ENCODE measurements around the gene SH3TC1.

SH3TC1 gene

DNA sequence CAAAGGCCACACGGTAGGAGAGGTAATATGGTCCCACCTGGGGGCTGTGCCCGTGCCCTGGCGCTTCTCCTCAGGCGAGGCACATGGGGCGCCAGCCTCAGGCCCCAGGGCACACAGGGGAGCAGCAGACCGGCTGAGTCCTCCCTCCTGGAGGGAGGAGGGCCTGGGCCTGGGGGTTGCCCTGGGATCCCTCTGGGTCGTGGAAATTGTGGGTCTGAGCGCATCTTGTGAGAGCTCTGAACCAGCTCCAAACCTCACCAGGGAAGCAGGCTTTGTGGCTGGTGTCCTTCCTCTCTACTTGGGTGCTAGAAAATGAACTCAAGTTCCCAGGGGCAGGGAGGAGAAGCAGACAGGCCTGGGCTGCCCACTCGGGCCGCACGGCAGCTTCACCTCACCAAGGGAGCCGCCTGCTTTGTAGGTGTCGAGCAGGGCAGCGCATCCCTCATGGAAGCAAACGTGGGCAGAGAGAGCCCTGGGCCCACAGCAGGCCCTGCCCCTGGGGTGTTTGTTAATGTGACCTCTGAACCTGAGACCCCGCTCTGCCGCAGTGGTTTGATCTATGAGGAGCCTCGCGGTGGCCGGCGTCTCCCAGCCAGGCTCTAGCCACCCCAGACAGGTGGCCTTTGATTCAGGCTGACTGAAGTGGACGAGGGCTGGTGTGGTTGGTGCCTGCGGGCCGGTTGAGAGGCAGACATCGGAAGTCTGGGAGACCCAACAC, 81.2 kb downstream of the SH3TC1 start:
- Mint-ChIP-seq H3K27ac (no peak overlapping the region), H3K27me3 (no peaks in the 10 kb centered on the region), H3K4me3 (no peak overlapping the region), H3K4me1 (peaks cover 3% of the 10 kb centered on the region), H3K9me3 (no peaks in the 10 kb centered on the region), H3K36me3 (no peaks in the 10 kb centered on the region)

GRCh38 chr4:8280876-8281440, 81.9 kb downstream of the SH3TC1 start:
- Mint-ChIP-seq H3K27ac (no peak overlapping the region), H3K36me3 (no peaks in the 10 kb centered on the region), H3K4me3 (no peak overlapping the region), H3K27me3 (no peaks in the 10 kb centered on the region), H3K9me3 (no peaks in the 10 kb centered on the region), H3K4me1 (peaks cover 3% of the 10 kb centered on the region)

DNA sequence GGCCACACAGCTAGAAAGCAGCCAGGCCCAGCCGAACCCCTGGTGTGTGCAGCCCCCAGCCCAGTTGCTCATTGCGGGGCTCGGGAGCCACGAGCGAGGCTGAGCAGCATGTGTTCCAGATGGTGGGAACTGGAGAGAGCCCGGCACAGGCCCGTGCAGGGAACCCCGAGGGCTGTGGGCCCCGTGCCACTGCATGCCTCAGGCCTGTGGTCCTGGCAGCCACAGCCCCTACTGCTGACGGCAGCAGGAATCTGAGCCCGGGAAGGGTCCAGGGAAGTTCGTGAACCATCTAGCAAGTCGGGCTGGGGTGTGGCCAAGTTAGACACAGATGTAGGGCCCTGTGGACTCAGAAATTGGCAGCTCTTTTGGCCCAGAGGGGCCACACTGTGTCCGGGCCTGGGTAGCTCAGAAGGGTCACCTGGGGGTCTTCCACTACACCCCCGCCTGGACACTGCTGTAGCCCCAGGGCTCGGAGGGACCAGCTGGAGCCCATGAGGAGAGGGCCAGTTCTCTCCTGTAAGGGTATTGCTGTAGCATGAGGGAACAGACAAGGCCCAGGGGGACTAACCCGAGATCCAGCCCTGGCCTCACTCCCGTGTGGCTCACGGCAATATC, 82.5 kb downstream of the SH3TC1 start:
- H3K27ac Mint-ChIP-seq = no peak overlapping the region
- H3K4me1 Mint-ChIP-seq = peaks cover 3% of the 10 kb centered on the region
- H3K27me3 Mint-ChIP-seq = no peaks in the 10 kb centered on the region

DNA sequence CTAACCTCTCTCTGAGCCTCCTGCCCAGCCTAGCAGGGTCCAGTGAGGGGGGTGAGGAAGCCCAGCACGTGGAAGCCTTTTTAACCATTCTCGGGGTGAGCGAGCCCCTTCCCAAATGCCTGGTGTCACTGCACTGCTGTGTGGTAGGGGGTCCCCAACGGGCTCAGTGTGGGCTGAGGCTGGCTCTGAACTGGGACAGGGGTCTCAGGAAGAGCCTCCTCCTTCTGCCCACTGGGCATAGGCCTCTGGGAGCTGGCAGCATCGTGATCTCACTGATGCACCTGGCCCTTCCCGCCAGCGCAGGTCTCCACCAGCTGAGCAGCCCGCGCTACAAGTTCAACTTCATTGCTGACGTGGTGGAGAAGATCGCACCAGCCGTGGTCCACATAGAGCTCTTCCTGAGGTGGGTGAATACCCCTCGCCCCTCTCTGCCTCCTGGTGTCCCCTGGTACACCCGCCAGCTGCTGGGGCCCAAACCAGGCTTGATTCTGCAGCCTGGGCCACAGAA, 83.1 kb downstream of the SH3TC1 start:
- Mint-ChIP-seq H3K4me1 (peaks cover 3% of the 10 kb centered on the region), H3K9me3 (no peaks in the 10 kb centered on the region), H3K27ac (no peak overlapping the region), H3K27me3 (no peaks in the 10 kb centered on the region), H3K4me3 (no peak overlapping the region), H3K36me3 (no peaks in the 10 kb centered on the region)

More for the DNA sequence above, 82.5 kb downstream of the SH3TC1 start:
- no peaks in the 10 kb centered on the region for H3K36me3 Mint-ChIP-seq
- H3K9me3 Mint-ChIP-seq = no peaks in the 10 kb centered on the region
- H3K4me3 Mint-ChIP-seq = no peak overlapping the region

GRCh38 chr4:8282742-8283141, 83.7 kb downstream of the SH3TC1 start:
- Mint-ChIP-seq H3K27ac (no peak overlapping the region), H3K4me1 (peaks cover 3% of the 10 kb centered on the region), H3K27me3 (no peaks in the 10 kb centered on the region), H3K9me3 (no peaks in the 10 kb centered on the region), H3K4me3 (no peak overlapping the region), H3K36me3 (no peaks in the 10 kb centered on the region)

GRCh38 chr4:8283161-8283560, 84.1 kb downstream of the SH3TC1 start:
- Mint-ChIP-seq H3K27me3 (no peaks in the 10 kb centered on the region), H3K4me3 (no peak overlapping the region), H3K36me3 (no peaks in the 10 kb centered on the region), H3K9me3 (no peaks in the 10 kb centered on the region), H3K27ac (no peak overlapping the region), H3K4me1 (peaks cover 3% of the 10 kb centered on the region)

DNA sequence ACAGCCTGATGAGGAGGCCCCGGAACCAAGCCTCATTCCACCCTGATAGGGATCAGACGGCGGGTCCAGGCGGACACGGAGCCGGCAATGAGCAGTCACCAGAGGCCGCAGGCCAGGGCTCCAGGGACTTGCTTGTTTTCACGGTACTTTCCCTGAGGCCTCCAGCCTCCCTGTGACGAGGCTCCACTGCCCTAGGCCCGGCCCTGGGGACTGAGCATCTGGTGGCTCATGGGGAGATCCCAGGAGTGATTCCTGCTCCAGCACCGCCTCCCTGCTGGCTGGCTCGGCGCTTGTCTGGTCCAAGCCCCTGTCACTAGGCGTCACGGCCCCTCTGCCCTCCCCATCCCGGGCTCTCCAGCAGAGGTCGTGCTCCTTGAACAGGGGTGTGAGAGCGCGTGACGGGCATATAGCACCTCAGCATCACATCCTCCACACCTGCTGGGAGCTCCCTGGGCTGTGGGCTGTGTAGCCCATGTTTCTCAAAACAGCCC, 84.6 kb downstream of the SH3TC1 start:
- H3K27me3 Mint-ChIP-seq = no peaks in the 10 kb centered on the region
- no peaks in the 10 kb centered on the region for H3K9me3 Mint-ChIP-seq
- H3K27ac Mint-ChIP-seq = no peak overlapping the region
- H3K36me3 Mint-ChIP-seq = no peaks in the 10 kb centered on the region
- no peak overlapping the region for H3K4me3 Mint-ChIP-seq
- peaks cover 3% of the 10 kb centered on the region for H3K4me1 Mint-ChIP-seq

DNA sequence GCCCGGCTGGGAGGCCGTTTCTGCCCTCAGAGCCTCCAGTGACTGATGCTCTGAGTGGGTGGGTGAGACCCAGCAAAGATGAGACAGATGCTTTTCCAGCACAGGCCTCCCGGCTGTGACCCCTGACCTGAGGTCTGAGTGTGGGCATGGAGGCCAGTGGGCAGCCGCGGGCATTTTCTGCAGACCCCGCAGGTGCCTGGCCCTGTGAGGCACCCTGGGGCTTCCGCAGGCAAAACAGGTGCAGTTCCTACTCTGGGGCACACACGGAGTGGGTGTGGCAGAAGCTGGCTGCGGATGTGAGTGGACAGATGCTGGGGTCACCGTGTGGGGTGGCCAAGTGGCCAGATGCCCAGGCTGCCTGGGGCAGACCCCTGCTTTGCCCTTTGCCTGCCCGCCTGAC, 85.3 kb downstream of the SH3TC1 start:
- H3K27me3 Mint-ChIP-seq = no peaks in the 10 kb centered on the region
- H3K4me3 Mint-ChIP-seq = no peak overlapping the region
- no peaks in the 10 kb centered on the region for H3K36me3 Mint-ChIP-seq
- no peaks in the 10 kb centered on the region for H3K4me1 Mint-ChIP-seq
- no peaks in the 10 kb centered on the region for H3K9me3 Mint-ChIP-seq
- H3K27ac Mint-ChIP-seq = no peak overlapping the region

DNA sequence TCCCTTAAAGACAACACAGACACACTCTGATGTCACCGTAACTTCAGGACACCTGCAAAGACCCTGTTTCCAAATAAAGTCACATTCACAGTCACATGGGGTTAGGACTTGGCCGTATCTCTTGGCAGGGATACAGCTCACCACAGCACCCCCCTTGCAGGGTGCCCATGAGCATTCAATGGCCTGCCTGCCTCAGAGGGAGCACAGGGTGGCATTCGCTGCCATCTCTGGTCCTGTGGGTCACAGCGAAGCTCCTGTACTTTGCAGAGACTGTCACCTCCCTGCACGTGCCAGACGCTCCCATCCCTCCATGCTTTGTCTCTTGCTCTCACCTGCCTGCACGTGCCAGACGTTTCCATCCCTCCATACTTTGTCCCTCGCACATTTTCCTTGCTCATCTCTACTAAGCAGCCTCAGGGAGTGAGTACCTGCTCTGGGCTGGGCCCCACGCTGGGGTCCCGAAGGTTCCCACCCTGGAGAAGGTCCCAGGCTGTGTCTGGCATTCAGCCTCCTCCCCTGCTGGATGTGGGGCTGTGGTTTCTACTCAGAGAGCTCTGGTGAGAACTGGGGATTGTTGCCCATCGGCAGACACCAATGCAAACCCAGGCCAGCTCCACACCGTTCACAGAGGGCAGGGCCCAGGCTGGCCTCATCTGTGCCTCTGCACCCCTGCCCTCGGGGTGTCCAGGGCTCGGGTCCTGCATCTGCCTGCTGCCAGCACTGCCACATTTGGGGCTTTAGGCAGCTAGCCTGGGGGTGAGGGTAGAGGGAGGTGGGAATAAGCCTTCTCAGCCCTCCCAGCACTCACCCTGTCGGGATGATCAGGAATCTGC, 86.3 kb downstream of the SH3TC1 start:
- H3K4me3 Mint-ChIP-seq = no peak overlapping the region
- H3K4me1 Mint-ChIP-seq = no peaks in the 10 kb centered on the region
- no peaks in the 10 kb centered on the region for H3K9me3 Mint-ChIP-seq
- no peaks in the 10 kb centered on the region for H3K36me3 Mint-ChIP-seq
- no peaks in the 10 kb centered on the region for H3K27me3 Mint-ChIP-seq
- no peak overlapping the region for H3K27ac Mint-ChIP-seq

DNA sequence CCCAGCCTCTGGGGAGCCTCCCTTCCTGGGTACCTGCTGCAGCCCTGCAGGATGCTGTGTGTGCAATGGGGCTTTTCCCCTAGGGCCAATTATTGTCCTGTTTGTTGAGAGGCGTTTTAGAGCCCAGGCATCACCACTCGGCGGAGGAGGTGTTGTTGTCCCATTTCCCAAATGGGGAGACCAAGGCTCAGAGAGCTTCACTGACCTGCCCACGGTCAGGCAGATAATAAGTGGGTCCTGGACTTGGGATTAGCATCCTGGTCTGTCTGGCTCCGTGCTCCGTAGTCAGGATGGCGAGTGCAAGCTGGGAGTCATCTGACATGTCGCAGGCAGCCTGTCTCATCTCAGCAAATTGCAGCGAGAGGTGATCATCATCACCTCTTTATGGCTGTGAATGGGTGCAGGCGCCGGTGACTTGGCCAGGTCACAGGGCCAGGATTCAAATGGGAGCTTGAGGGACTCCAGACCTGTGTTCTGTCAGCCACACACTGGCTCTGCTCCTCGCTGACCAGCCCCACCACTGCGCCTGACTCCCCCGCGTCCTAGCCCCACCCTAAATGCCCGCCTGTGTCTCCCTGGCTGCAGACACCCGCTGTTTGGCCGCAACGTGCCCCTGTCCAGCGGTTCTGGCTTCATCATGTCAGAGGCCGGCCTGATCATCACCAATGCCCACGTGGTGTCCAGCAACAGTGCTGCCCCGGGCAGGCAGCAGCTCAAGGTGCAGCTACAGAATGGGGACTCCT, 87.1 kb downstream of the SH3TC1 start:
- Mint-ChIP-seq H3K4me3 (no peak overlapping the region), H3K4me1 (no peaks in the 10 kb centered on the region), H3K36me3 (no peaks in the 10 kb centered on the region), H3K9me3 (no peaks in the 10 kb centered on the region), H3K27me3 (no peaks in the 10 kb centered on the region), H3K27ac (no peak overlapping the region)

GRCh38 chr4:8286719-8287342, 87.7 kb downstream of the SH3TC1 start:
- no peak overlapping the region for H3K27ac Mint-ChIP-seq
- no peaks in the 10 kb centered on the region for H3K9me3 Mint-ChIP-seq
- no peaks in the 10 kb centered on the region for H3K36me3 Mint-ChIP-seq
- no peaks in the 10 kb centered on the region for H3K4me1 Mint-ChIP-seq
- H3K27me3 Mint-ChIP-seq = no peaks in the 10 kb centered on the region
- no peak overlapping the region for H3K4me3 Mint-ChIP-seq

DNA sequence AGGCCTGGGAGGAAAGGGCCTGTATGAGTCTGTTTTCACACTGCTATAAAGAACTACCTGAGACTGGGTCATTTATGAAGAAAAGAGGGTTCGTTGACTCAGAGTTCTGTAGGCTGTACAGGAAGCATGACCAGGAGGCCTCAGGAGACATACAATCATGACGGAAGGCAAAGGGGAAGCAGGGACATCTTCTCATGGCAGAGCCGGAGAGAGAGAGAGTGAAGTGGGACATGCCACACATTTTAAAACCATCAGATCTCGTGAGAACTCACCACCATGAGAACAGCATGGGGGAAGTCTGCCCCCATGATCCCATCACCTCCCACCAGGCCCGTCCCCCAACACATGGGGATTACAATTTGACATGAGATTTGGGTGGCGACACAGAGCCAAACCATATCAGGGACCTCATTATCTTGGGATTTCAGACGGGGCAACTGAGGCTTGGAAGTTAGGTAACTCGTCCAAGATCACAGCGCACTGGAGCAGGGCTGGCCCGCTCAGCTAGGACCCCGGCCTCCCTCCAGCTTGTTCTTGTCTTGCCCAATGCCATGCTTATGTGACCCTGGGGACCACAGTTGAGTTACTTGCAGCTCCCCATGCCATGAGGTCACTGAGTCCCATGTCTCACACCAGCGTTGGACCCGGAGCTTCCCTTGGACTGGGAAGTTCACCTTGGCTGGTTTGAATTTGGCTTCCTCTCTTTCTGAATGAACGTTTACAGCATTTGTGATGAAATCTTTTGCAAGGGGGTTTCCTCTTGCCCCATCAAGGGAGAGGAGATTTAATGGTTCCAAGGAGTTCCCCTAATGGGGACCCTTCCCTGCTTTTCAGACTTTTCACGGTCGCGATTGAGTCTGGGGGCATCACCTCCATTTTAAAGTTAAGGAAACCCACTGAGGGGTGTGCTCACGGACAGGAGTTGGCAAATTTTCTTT, 88.5 kb downstream of the SH3TC1 start:
- H3K4me1 Mint-ChIP-seq = no peaks in the 10 kb centered on the region
- H3K9me3 Mint-ChIP-seq = no peaks in the 10 kb centered on the region
- H3K27ac Mint-ChIP-seq = no peak overlapping the region
- no peak overlapping the region for H3K4me3 Mint-ChIP-seq
- H3K36me3 Mint-ChIP-seq = no peaks in the 10 kb centered on the region
- H3K27me3 Mint-ChIP-seq = no peaks in the 10 kb centered on the region

- Mint-ChIP-seq H3K27me3 (no peaks in the 10 kb centered on the region), H3K9me3 (no peaks in the 10 kb centered on the region), H3K4me3 (no peak overlapping the region), H3K36me3 (no peaks in the 10 kb centered on the region), H3K27ac (no peak overlapping the region), H3K4me1 (no peaks in the 10 kb centered on the region)
Observed at GRCh38 chr4:8289151-8289750, 90.2 kb downstream of the SH3TC1 start.

Data from activated naive CD4-positive, alpha-beta T cell treated with anti-CD3 and anti-CD28 coated beads, Interleukin-2, amount 50 U/mL, for 24 hours (primary cell).